ENCODE measurements around the gene CCDC54.

GRCh38 chr3:107377151-107377550 is at the start of gene CCDC54:
- TF ChIP-seq POLR2A (IDR thresholded peaks at IDR 0.05; ENCODE audit: control extremely low read depth in 1 of 2, low read depth in 2 of 2, low read length in 2 of 2) (no peak), FOSL1 (IDR thresholded peaks at IDR 0.05; ENCODE audit: insufficient read depth, low read depth, low read length) (no peak), RAD21 (IDR thresholded peaks at IDR 0.05 in 1 of 2, conservative IDR thresholded peaks at IDR 0.05 in 1 of 2; ENCODE audit: low read depth in 2 of 2, low read length in 2 of 2) (no peak), EGR1 (IDR thresholded peaks at IDR 0.05; ENCODE audit: borderline replicate concordance, low read depth, low read length) (no peak), CHD7 (IDR thresholded peaks at IDR 0.05; ENCODE audit: insufficient replicate concordance, low read length) (no peak), YY1 (IDR thresholded peaks at IDR 0.05; ENCODE audit: low read depth, low read length) (no peak), RNF2 (IDR thresholded peaks at IDR 0.05; ENCODE audit: borderline replicate concordance, low read depth, low read length, missing control alignments, poor library complexity, severe bottlenecking) (no peak), USF2 (IDR thresholded peaks at IDR 0.05; ENCODE audit: low read length) (no peak)
- TF ChIP-seq, protein P1, sequence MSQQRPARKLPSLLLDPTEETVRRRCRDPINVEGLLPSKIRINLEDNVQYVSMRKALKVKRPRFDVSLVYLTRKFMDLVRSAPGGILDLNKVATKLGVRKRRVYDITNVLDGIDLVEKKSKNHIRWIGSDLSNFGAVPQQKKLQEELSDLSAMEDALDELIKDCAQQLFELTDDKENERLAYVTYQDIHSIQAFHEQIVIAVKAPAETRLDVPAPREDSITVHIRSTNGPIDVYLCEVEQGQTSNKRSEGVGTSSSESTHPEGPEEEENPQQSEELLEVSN (IDR thresholded peaks at IDR 0.05) = no peak
